Stimulated activated CD4-positive, alpha-beta T cell treated with anti-CD3 and anti-CD28 coated beads, Interleukin-15, amount 100 ng/mL, for 24 hours (primary cell): ENCODE data around the gene MCU.
A peak's percentile ranks its signal among the peaks of the same experiment; 100 is the strongest.
"Not testable (repeated sequence)": the region's sequence is repeated elsewhere in the genome, so short reads cannot be mapped to it uniquely, and the experiment has no call there.

Source experiments
- DNase-seq: peaks from one replicate; pipeline ENCODE4 v3.0.0-alpha.2; 2020

The MCU gene

GRCh38 chr10:72733989-72734388 lies 42.0 kb downstream of the MCU start:
- no peak for DNase-seq

GRCh38 chr10:72735288-72735936 lies 43.5 kb downstream of the MCU start:
- no peak for DNase-seq

- DNase-seq, result no peak
Observed at GRCh38 chr10:72736176-72736827, 44.4 kb downstream of the MCU start.

GRCh38 chr10:72736828-72737220 lies 44.9 kb downstream of the MCU start:
- no peak for DNase-seq

- not testable (repeated sequence) for DNase-seq
Observed at GRCh38 chr10:72737357-72737756, 45.4 kb downstream of the MCU start.

- DNase-seq, result no peak
Observed at GRCh38 chr10:72738486-72738885, 46.5 kb downstream of the MCU start.

GRCh38 chr10:72740528-72740927 lies 48.6 kb downstream of the MCU start:
- DNase-seq, result peak; percentile 9

- DNase-seq, result no peak
Observed at GRCh38 chr10:72742092-72742491, 50.1 kb downstream of the MCU start.

- DNase-seq, result no peak
Observed at GRCh38 chr10:72742797-72743196, 50.9 kb downstream of the MCU start.

- DNase-seq, result no peak
Observed at GRCh38 chr10:72744566-72744965, 52.6 kb downstream of the MCU start.

- no peak for DNase-seq
Observed at GRCh38 chr10:72746426-72747363, 54.8 kb downstream of the MCU start.

GRCh38 chr10:72747521-72747920 lies 55.6 kb downstream of the MCU start:
- DNase-seq, result no peak

- DNase-seq, result no peak
Observed at GRCh38 chr10:72753760-72754231, 61.9 kb downstream of the MCU start.

GRCh38 chr10:72754275-72755032 lies 62.5 kb downstream of the MCU start:
- peak; percentile 8 for DNase-seq

GRCh38 chr10:72756674-72757385 lies 64.9 kb downstream of the MCU start:
- no peak for DNase-seq

GRCh38 chr10:72757732-72758131 lies 65.8 kb downstream of the MCU start:
- no peak for DNase-seq

GRCh38 chr10:72758930-72759329 lies 67.0 kb downstream of the MCU start:
- not testable (repeated sequence) for DNase-seq

- DNase-seq, result no peak
Observed at GRCh38 chr10:72759584-72759983, 67.6 kb downstream of the MCU start.

GRCh38 chr10:72761498-72761897 lies 69.6 kb downstream of the MCU start:
- DNase-seq, result no peak

GRCh38 chr10:72762042-72762441 lies 70.1 kb downstream of the MCU start:
- DNase-seq, result no peak

GRCh38 chr10:72763201-72763600 lies 71.3 kb downstream of the MCU start:
- DNase-seq, result no peak

- DNase-seq, result no peak
Observed at GRCh38 chr10:72764151-72764550, 72.2 kb downstream of the MCU start.
